NK-92 treated with Interleukin-12 subunit alpha and Interleukin-12 subunit beta, amount 100 ng/mL, for 24 hours (cell line): ENCODE data around the gene USP16.

Experiments
- DNase-seq: peaks from one replicate; lab custom pipeline; 2025; lab: John Stamatoyannopoulos, UW

The USP16 gene

GRCh38 chr21:29033871-29034270 lies 9.4 kb downstream of the USP16 start:
- no peak for DNase-seq

GRCh38 chr21:29034678-29035077 lies 10.2 kb downstream of the USP16 start:
- no peak for DNase-seq

GRCh38 chr21:29052224-29052623 lies 27.8 kb downstream of the USP16 start:
- DNase-seq, result no peak

GRCh38 chr21:29053011-29053553 lies 28.6 kb downstream of the USP16 start:
- DNase-seq, result no peak

- DNase-seq, result no peak
Observed at GRCh38 chr21:29053656-29054055, 29.2 kb downstream of the USP16 start.

GRCh38 chr21:29055080-29055479 lies 30.6 kb downstream of the USP16 start:
- no peak for DNase-seq

GRCh38 chr21:29056005-29056404 lies 31.5 kb downstream of the USP16 start:
- DNase-seq, result no peak

GRCh38 chr21:29056538-29057050 lies 32.1 kb downstream of the USP16 start:
- DNase-seq, result no peak

- DNase-seq, result no peak
Observed at GRCh38 chr21:29064850-29065481, 40.5 kb downstream of the USP16 start.

GRCh38 chr21:29072873-29073221 lies 48.4 kb downstream of the USP16 start:
- DNase-seq, result no peak

- peak; percentile 99 for DNase-seq
Observed at GRCh38 chr21:29073222-29074006, 48.9 kb downstream of the USP16 start, which contains the start of gene CCT8. Gene CCT8 (minus strand): TSS chr21:29073648. CDS start chr21:29073590, 58 bp downstream.

GRCh38 chr21:29074007-29074376 lies 49.5 kb downstream of the USP16 start:
- no peak for DNase-seq

GRCh38 chr21:29074783-29075182 lies 50.3 kb downstream of the USP16 start:
- no peak for DNase-seq

- DNase-seq, result no peak
Observed at GRCh38 chr21:29075706-29076466, 51.4 kb downstream of the USP16 start.

GRCh38 chr21:29076731-29077640 lies 52.5 kb downstream of the USP16 start:
- DNase-seq, result peak; percentile 61

- DNase-seq, result no peak
Observed at GRCh38 chr21:29077651-29078090, 53.2 kb downstream of the USP16 start.

- no peak for DNase-seq
Observed at GRCh38 chr21:29078869-29079767, 54.6 kb downstream of the USP16 start.

- no peak for DNase-seq
Observed at GRCh38 chr21:29080454-29080941, 56.0 kb downstream of the USP16 start.

- DNase-seq, result no peak
Observed at GRCh38 chr21:29082046-29082815, 57.8 kb downstream of the USP16 start.
